ENCODE data around the gene SLC39A5.
"Not testable (repeated sequence)": the region's sequence is repeated elsewhere in the genome, so short reads cannot be mapped to it uniquely, and the experiment has no call there.

Gene SLC39A5

DNA sequence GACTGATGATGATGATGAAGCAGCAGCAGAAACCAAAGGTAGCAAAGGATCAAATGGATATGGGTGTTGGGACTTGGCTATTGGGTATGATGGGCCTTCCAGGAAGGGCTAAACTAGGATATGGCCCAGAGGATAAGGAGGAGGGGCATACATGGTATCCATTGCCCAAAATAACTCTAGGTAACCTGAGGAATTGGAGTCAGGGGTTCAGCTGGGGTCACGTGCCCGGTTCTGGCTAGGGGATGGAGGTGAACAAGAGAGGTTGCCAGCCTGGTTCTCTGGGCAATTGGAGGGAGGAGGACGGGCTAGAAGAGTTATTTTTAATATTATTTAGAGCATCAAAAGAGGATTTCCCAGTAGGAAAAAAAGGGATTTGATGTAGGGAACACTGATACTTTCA, 31.1 kb downstream of the SLC39A5 start:
- Histone ChIP-seq H3K4me3 (ENCODE audit: low read depth, low read length) (no peak overlapping the region), H3K9me3 (no peaks in the 10 kb centered on the region), H3K4me1 (peaks cover 11% of the 10 kb centered on the region), H3K36me3 (peaks cover 8% of the 10 kb centered on the region), H3K27me3 (no peaks in the 10 kb centered on the region)
- TF ChIP-seq, protein P1, sequence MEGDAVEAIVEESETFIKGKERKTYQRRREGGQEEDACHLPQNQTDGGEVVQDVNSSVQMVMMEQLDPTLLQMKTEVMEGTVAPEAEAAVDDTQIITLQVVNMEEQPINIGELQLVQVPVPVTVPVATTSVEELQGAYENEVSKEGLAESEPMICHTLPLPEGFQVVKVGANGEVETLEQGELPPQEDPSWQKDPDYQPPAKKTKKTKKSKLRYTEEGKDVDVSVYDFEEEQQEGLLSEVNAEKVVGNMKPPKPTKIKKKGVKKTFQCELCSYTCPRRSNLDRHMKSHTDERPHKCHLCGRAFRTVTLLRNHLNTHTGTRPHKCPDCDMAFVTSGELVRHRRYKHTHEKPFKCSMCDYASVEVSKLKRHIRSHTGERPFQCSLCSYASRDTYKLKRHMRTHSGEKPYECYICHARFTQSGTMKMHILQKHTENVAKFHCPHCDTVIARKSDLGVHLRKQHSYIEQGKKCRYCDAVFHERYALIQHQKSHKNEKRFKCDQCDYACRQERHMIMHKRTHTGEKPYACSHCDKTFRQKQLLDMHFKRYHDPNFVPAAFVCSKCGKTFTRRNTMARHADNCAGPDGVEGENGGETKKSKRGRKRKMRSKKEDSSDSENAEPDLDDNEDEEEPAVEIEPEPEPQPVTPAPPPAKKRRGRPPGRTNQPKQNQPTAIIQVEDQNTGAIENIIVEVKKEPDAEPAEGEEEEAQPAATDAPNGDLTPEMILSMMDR (IDR thresholded peaks at IDR 0.05; ENCODE audit: low read depth, low read length): no peak
- DNase-seq: no peak

DNA sequence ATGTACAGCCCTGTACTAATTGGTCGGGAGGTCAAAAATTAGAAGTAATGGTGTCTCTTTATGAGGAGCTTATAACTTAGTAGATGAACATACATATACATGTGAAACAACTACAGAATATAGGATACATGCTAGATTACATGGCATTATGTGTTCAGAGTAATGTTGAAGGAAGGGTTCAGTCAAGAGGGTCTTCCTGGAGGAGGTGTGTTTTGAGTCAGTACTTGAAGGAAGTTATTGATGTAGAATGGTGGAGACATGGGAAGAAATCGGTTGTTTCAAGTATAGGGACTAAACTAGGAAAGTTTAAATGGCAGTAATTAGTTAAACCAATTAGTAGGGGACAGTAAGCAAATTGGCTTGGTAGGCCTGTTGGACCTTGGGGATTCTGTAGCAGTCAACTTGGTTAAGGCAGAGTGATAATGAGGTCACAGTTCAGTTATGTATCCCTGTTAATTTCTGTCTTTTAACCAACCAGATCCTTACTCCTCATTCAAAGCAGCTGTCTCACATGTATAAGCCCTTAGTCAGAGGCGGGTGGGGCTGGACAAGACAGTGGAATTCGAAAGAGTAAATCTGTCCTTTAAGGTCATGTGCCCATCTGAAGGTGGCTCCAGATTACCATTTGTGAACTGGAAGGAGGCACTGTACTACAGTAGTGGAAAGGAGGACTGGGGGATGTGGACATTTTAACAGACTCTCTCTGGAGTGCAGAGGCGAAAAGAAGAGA, 31.8 kb downstream of the SLC39A5 start:
- DNase-seq: no peak
- Histone ChIP-seq H3K4me1 (peaks cover 6% of the 10 kb centered on the region), H3K27me3 (no peaks in the 10 kb centered on the region), H3K4me3 (ENCODE audit: low read depth, low read length) (no peak overlapping the region), H3K36me3 (peaks cover under 1% of the 10 kb centered on the region), H3K9me3 (no peaks in the 10 kb centered on the region)
- TF ChIP-seq, protein P1 (IDR thresholded peaks at IDR 0.05; ENCODE audit: low read depth, low read length): no peak

DNA sequence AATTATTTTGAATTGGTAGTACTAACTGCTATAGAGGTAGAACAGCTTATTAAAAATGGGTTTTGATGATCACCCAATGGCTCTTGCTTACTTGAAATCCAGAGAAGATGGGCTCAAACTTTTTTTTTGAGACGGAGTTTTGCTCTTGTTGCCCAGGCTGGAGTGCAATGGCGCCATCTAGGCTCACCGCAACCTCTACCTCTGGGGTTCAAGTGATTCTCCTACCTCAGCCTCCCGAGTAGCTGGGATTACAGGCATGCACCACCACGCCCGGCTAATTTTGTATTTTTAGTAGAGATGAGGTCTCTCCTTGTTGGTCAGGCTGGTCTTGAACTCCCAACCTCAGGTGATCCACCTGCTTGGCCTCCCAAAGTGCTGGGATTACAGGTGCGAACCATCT, 33.1 kb downstream of the SLC39A5 start:
- H3K9me3 ChIP-seq; H3K4me1 ChIP-seq; DNase-seq; H3K4me3 ChIP-seq (ENCODE audit: low read depth, low read length); H3K36me3 ChIP-seq; H3K27me3 ChIP-seq: not testable (repeated sequence)
- TF ChIP-seq, protein P1 (IDR thresholded peaks at IDR 0.05; ENCODE audit: low read depth, low read length): peak; percentile 19; the same call in 1 of the 2 replicates

DNA sequence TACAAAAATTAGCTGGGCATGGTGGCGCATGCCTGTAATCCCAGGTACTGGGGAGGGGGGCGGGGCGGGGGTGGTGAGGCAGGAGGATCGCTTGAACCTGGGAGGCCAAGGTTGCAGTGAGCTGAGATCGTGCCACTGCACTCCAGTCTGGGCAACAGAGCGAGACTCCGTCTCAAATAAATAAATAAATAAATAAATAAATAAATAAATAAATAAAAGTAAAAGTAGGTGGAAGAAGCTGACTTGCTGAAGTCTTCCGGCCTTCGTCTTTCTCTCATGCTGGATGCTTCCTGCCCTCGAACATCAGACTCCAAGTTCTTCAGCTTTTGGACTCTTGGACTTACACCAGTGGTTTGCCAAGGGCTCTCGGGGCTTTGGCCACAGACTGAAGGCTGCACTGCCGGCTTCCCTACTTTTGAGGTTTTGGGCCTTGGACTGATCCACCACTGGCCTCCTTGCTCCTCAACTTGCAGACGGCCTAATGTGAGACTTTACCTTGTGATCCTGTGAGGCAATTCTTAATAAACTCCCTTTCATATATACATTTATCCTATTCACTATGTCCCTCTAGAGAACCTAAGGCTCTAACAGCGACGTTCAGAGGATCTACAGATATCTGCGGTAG, 36.3 kb downstream of the SLC39A5 start:
- DNase-seq, H3K27me3 ChIP-seq, H3K4me1 ChIP-seq, H3K9me3 ChIP-seq: not testable (repeated sequence)
- H3K36me3 ChIP-seq: peaks cover 21% of the 10 kb centered on the region
- H3K4me3 ChIP-seq (ENCODE audit: low read depth, low read length): peak overlapping the region; percentile 87

DNA sequence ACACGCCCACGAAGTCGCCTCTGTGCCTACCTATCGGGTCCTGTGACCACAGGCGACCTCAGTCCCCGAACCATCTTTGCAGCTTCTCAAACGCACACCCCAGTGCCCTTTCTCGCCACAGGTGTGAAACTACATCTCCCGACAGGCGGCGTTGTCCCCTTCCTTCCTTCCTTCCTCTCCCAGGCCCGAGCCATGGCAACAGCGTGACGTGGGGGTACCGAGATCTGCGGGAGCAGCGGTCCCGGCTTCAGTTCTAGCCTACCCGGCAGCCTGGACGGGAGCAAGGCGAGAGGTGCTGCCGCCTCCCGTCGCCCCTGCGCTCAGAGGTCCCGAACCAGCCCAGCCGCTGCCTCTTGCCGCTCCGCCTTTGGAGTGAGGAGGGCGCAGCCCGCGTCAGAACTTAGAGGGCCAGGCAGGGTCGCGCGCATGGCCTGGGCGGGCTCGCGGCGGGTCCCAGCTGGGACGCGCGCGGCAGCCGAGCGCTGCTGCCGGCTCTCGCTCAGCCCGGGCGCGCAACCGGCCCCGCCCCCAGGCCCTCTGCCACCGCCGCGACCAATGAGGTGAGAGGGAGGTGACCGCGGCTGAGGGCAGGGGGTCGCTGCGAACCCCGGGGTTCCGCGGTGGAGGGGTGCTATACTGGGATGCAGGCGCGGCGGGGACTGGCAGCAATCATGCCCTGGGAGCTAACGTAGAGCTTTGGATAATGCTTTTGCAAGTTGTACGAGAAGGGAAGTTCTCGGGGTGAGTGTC, 37.0 kb downstream of the SLC39A5 start, which contains the start of gene COQ10A:
Gene COQ10A, plus strand, starts transcription at position 250 of the 750 bp plus-strand sequence. Its CDS starts 177 bp downstream, at position 427.
- H3K9me3 ChIP-seq: no peaks in the 10 kb centered on the region
- peak within 1 kb of the TSS; percentile 87 for H3K4me3 ChIP-seq (ENCODE audit: low read depth, low read length)
- H3K4me1 ChIP-seq: no peaks in the 10 kb centered on the region
- TF ChIP-seq, protein P1 (IDR thresholded peaks at IDR 0.05; ENCODE audit: low read depth, low read length): peak; percentile 77
- peak; percentile 91 for DNase-seq
- H3K36me3 ChIP-seq: peaks cover 25% of the 10 kb centered on the region
- no peaks in the 10 kb centered on the region for H3K27me3 ChIP-seq

DNA sequence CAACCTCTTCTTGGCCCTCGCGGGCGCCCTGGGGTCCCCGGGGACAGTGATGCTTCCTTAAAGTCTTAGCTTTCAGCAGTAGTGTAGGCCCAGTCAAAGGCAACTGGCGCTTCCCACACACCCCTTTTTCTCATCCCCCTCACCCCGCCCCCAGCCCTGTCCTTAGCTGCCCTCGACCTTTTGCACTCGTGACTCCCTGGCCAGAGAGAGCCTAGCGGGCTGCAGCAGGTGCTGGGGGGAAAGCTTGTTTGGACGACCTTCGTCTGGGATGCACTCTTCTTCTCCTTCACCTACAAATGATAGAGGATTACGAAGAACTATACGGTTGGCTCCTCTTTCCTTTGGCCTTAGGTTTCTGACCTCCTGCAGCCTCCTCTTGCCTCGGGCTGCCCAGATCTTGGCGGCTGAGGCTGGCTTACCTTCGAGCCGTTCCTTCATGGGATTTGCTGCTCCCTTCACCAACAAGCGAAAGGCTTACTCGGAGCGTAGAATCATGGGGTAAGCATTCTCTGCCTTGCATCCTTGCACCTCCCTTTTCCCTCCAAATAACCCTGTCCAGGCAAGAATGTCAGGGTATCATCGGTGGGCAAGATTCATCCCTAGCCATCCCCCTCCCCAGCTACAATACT, 37.7 kb downstream of the SLC39A5 start:
- Histone ChIP-seq H3K4me1 (no peaks in the 10 kb centered on the region), H3K36me3 (peaks cover 27% of the 10 kb centered on the region), H3K27me3 (no peaks in the 10 kb centered on the region), H3K4me3 (ENCODE audit: low read depth, low read length) (peak overlapping the region; percentile 87), H3K9me3 (no peaks in the 10 kb centered on the region)
- TF ChIP-seq, protein P1 (IDR thresholded peaks at IDR 0.05; ENCODE audit: low read depth, low read length): no peak
- no peak for DNase-seq
